ENCODE data around the gene TNFSF10. TPM values are rescaled to one million over a fixed set of nuclear protein-coding genes. Genes with fewer than 3 reads are reported as not detected.

Gene TNFSF10
- total RNA-seq (2022; extraction: Qiagen RNA extraction; ENCODE audit: low read depth) = 0.14 TPM in 1 of 5 replicates, not detected in the others

DNA sequence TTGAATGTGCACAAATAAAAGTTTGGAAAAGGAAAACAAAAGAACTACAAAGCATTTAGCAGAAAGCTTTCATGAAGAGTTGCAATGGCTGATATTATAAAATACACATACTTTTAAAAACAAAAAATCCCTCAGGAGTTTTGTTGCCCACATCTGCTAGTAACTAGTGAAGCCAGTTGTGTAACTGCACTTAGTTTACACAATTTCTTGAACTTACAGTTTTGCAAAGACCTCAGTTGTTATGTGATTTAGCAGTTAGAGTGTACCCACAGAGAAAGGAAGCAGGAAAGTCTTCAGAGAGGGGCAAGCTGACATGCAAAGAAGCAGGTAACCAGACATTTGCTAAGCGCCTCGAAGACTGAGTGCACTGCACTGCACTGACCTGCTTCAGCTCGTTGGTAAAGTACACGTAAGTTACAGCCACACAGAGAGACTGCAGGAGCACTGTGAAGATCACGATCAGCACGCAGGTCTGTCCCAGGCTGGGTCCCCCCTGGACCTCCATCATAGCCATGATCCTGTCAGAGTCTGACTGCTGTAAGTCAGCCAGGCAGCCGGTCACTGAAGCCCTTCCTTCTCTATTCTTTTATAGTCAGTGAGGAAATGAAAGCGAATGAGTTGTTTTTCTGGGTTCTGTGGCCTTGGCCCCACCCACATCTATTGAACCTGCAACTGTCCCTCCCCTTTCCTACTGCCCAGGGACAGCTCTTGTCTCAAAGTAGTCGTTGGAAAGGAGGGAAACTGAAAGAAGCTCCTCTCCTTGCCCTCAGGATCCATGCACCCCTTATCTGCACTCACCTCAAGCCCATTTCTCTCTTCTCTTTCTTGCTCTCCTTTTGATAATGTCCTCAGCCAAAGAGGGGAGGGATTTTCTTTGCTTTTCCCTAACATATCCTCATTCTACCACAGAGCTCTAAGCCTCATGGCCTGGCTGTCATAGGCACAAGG is at the start of gene TNFSF10:
Gene TNFSF10, minus strand, starts transcription at position 560 of the 948 bp plus-strand sequence. Its CDS starts 46 bp downstream, at position 514.

Other genes with a start within 250 kb of the TNFSF10 start
- not detected in 5 replicates for gene GHSR, start 75.0 kb downstream of the TNFSF10 start, total RNA-seq (2022; extraction: Qiagen RNA extraction; ENCODE audit: low read depth)
- gene NCEH1, start 187.6 kb upstream of the TNFSF10 start, total RNA-seq (2022; extraction: Qiagen RNA extraction; ENCODE audit: low read depth) = 23.9 to 37.4 TPM (median 36.4 TPM) in 5 replicates
- gene ECT2, start 227.3 kb upstream of the TNFSF10 start, total RNA-seq (2022; extraction: Qiagen RNA extraction; ENCODE audit: low read depth) = 53.8 to 94.4 TPM (median 75.4 TPM) in 5 replicates